Tibial nerve (tissue), 4 donors: Measurements from ENCODE around the gene SIM2. TPM values are rescaled to one million over a fixed set of nuclear protein-coding genes. Genes with fewer than 3 reads are reported as not detected.
A peak's percentile ranks its signal among the peaks of the same experiment; 100 is the strongest.

Experiments
- DNase-seq, 2 donors: peaks; one replicate each; pipeline ENCODE4 v3.0.0-alpha.2; 2019; ENCODE audit warnings: low spot score in 2 of 2
- H3K27ac ChIP-seq, 4 donors: fragments of 200-600 bp; sonication (generic) in 3 of 4; one replicate each; pipeline ENCODE4 v1.5.1; 2017 to 2019; ENCODE audit warnings: mild to moderate bottlenecking in 1 of 4
- H3K27me3 ChIP-seq, 2 donors: fragments of 200-600 bp; sonication (generic) in 1 of 2; one replicate each; pipeline versions ENCODE4 v1.5.1 to v1.6.0; 2017 to 2019
- H3K36me3 ChIP-seq, 3 donors: fragments of 200-600 bp; sonication (generic); one replicate each; pipeline ENCODE4 v1.5.1; 2018 to 2019
- H3K4me1 ChIP-seq, 4 donors: fragments of 200-600 bp; sonication (generic) in 3 of 4; one replicate each; pipeline ENCODE4 v1.5.1; 2017 to 2019
- H3K4me3 ChIP-seq, 4 donors: fragments of 200-600 bp; sonication (generic) in 3 of 4; one replicate each; pipeline ENCODE4 v1.5.1; 2017 to 2019; ENCODE audit warnings: mild to moderate bottlenecking in 1 of 4, moderate library complexity in 1 of 4
- H3K9me3 ChIP-seq, 4 donors: fragments of 200-600 bp; sonication (generic) in 3 of 4; one replicate each; pipeline ENCODE4 v1.5.1; 2017 to 2019
- EP300 ChIP-seq, 2 donors: sonication (generic); formaldehyde crosslinking; IDR thresholded peaks; one replicate each; pipeline ENCODE4 v1.6.1; 2017; ENCODE audit warnings: antibody characterized with exemption in 2 of 2, mild to moderate bottlenecking in 1 of 2
- POLR2A ChIP-seq, 2 donors: fragments of 450-650 bp; IDR thresholded peaks; one replicate each; pipeline ENCODE4 v1.6.1; 2017; ENCODE audit warnings: antibody characterized with exemption in 2 of 2, mild to moderate bottlenecking in 2 of 2, moderate library complexity in 2 of 2
- WGBS, 2 donors: methylation state at CpG; one replicate each; pipeline ENCODE4 v1.1.5; 2018; 5-methylcytosine and 5-hydroxymethylcytosine counted together
- total RNA-seq, 4 donors: library from RNA; depleted of rRNA; stranded (reverse); fragments of >200 nt; gene quantifications; one replicate each; pipeline ENCODE4 v1.1.0, GENCODE V29; 2016
- TF ChIP-seq, protein P1 (sequence below), 5 experiments: fragments of 200-600 bp in 3 of 5; fragments of 450-650 bp in 2 of 5; sonication (generic) in 3 of 5; IDR thresholded peaks; one replicate each; pipeline ENCODE4 v1.5.1; 2016 to 2019; ENCODE audit warnings: antibody characterized with exemption in 5 of 5, mild to moderate bottlenecking in 3 of 5, moderate library complexity in 2 of 5

SIM2 gene
- total RNA-seq, 4 donors from 2014 or later = not detected

DNA sequence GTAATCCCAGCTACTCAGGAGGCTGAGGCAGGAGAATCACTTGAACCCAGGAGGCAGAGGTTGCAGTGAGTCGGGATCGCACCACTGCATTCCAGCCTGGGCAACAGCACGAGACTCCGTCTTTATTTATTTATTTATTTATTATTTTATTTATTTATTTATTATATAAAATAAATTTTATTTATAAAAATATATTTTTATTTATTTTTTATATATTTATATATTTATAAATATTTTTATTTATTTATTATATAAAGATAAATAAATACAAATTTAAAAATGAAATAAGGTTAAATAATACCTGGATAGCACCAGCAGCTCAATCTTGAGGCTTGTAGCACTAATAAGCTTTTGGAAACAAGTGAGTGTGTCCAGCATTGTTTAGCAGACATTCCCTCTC lies 40.9 kb upstream of the SIM2 start:
- DNase-seq = no peak
- Histone ChIP-seq H3K9me3 (no peaks in the 10 kb centered on the region), H3K27ac (no peak overlapping the region), H3K4me1 (no peaks in the 10 kb centered on the region), H3K27me3 (peaks cover 0 to 34% of the 10 kb centered on the region in 2 donors), H3K4me3 (no peak overlapping the region), H3K36me3 (no peaks in the 10 kb centered on the region)
- whole genome bisulfite sequencing, 2 donors = 92% methylated on average over 4 of the region's 4 CpGs
- TF ChIP-seq EP300 (IDR thresholded peaks at IDR 0.05) = no peak
- TF ChIP-seq, protein P1, sequence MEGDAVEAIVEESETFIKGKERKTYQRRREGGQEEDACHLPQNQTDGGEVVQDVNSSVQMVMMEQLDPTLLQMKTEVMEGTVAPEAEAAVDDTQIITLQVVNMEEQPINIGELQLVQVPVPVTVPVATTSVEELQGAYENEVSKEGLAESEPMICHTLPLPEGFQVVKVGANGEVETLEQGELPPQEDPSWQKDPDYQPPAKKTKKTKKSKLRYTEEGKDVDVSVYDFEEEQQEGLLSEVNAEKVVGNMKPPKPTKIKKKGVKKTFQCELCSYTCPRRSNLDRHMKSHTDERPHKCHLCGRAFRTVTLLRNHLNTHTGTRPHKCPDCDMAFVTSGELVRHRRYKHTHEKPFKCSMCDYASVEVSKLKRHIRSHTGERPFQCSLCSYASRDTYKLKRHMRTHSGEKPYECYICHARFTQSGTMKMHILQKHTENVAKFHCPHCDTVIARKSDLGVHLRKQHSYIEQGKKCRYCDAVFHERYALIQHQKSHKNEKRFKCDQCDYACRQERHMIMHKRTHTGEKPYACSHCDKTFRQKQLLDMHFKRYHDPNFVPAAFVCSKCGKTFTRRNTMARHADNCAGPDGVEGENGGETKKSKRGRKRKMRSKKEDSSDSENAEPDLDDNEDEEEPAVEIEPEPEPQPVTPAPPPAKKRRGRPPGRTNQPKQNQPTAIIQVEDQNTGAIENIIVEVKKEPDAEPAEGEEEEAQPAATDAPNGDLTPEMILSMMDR (IDR thresholded peaks at IDR 0.05) = no peak
- no peak for TF ChIP-seq POLR2A (IDR thresholded peaks at IDR 0.05)

DNA sequence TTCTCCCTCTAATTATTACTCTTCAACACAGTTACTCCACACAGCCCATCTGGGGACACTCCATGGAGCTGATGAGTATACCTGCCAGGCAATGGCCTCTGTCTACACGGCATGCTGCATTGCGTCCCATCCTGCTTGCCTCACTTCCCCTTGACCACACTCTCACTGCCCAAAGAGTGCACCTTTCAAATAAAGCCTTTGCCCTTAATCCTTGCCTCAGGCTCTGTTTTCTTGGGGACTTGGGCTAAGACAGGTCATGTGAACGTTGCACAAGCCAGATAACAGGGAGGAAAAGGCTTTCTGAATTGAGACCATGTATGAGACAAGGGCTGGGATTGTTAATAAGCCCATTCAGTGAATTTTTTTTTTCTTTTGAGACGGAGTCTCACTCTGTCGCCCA lies 40.0 kb upstream of the SIM2 start:
- peaks cover 0 to 8% (median 0%) of the 10 kb centered on the region in 4 donors for H3K4me1 ChIP-seq
- no peak for TF ChIP-seq POLR2A (IDR thresholded peaks at IDR 0.05)
- no peak for TF ChIP-seq EP300 (IDR thresholded peaks at IDR 0.05)
- TF ChIP-seq, protein P1 (IDR thresholded peaks at IDR 0.05) = no peak
- WGBS, 2 donors = 66 to 67% methylated on average over 5 of the region's 5 CpGs
- H3K27ac ChIP-seq = no peak overlapping the region
- no peak overlapping the region for H3K4me3 ChIP-seq
- H3K36me3 ChIP-seq = no peaks in the 10 kb centered on the region
- H3K9me3 ChIP-seq = no peaks in the 10 kb centered on the region
- DNase-seq = no peak
- H3K27me3 ChIP-seq = peaks cover 0 to 40% of the 10 kb centered on the region in 2 donors

DNA sequence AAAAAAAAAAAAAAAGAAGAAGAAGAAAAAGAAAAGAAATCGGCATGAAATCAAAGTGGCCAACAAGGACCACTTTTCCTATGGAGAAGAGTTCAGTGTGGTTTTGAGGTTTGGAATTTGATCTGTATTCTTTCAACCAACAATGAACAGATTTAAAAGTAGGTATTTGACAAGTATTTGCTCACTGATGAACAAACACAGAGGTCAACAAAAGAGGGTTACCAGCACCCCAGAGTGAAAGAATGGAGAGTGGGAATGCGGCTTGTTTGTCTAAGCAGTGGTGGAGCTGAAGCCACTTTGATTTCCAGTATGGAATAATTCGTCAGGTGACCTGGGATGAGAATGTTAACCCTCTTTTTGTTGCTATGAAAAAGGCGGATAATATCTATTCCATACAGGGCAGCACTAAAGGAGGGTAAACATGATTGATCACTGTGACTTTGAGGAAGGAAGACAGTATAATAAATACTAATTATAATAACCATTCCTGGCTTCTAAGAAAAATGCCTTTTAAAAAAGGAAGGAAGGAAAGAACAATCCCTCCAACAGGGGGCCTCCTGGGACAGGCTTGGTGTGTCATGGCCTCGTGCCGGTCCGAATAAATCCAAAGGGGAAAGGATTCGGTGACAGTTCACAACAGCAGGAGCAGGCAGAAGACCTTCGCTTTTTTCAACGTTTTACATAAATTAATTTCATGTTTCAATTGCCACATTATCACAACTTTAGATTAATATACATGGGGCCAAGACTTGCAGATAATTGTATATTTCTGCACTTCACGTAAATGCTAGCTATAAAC lies 37.2 kb upstream of the SIM2 start:
- Histone ChIP-seq H3K27me3 (peaks cover 0 to 50% of the 10 kb centered on the region in 2 donors), H3K36me3 (no peaks in the 10 kb centered on the region), H3K9me3 (no peaks in the 10 kb centered on the region), H3K27ac (no peak overlapping the region), H3K4me1 (peaks cover 0 to 12% (median 0%) of the 10 kb centered on the region in 4 donors), H3K4me3 (no peak overlapping the region)
- no peak for DNase-seq
- 37 to 42% methylated on average over 11 of the region's 11 CpGs for WGBS, 2 donors
- TF ChIP-seq, protein P1 (IDR thresholded peaks at IDR 0.05) = peak in 1 of 5 experiments; percentile 3
- no peak for TF ChIP-seq POLR2A (IDR thresholded peaks at IDR 0.05)

DNA sequence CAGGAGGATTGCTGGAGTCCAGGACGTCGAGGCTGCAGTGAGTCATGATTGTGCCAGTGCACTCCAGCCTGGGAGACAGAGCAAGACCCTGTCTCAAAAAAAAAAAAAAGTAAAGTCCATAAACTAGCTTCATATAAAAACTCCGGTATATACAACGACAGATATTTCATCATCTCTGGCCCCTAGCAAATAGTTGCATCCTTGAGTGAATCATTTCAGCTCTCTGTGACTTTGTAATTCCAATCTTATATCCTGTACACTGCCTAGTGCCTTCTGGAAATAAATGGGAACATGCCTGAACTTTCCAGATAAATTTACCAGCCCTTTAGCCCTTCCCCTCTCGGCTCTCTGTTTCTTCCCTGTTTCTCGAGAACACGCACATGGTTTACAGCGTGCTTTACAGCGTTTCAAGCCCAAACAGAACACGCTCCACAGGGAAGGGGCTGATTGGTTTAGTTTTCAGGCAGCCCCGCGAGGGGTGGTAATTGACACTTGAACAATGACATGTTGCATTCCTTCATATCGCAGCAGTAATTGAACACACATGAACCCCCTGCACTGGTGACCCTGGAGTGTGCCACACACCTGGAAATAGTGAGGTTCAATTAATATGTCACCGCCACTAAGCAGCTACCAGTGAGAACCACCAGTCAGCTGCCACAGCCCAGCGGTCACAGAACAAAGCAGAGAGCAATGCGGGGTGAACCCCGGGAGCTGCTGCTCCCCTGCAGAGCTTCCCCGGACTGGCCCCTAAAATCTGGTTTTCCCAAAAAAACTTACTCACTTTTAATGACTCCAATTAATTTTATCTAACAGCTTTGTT lies 35.7 kb upstream of the SIM2 start:
- WGBS, 2 donors = 26 to 29% methylated on average over 18 of the region's 18 CpGs
- Histone ChIP-seq H3K9me3 (no peaks in the 10 kb centered on the region), H3K27ac (no peak overlapping the region), H3K36me3 (no peaks in the 10 kb centered on the region), H3K27me3 (peaks cover 0 to 50% of the 10 kb centered on the region in 2 donors), H3K4me3 (no peak overlapping the region), H3K4me1 (peaks cover 0 to 12% (median 0%) of the 10 kb centered on the region in 4 donors)
- no peak for DNase-seq
- TF ChIP-seq EP300 (IDR thresholded peaks at IDR 0.05) (no peak), POLR2A (IDR thresholded peaks at IDR 0.05) (no peak)
- TF ChIP-seq, protein P1 (IDR thresholded peaks at IDR 0.05) = no peak

DNA sequence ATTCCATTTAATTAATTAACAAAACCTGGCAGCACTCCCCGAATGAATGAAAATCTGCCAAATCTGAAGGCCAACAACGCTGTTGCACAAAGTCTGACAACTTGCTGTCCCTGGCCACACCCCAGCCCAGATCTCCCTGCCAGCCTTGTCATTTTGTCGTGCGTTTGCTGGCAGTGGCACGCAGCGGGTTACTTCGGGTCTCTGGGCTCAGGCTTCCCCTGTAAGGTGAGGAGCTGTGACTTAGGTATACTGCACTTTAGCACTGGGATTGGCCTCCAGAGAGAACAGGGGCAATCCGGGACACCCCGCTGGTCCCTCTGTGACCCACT lies 34.3 kb upstream of the SIM2 start:
- Histone ChIP-seq H3K4me1 (peaks cover 0 to 12% (median 0%) of the 10 kb centered on the region in 4 donors), H3K36me3 (no peaks in the 10 kb centered on the region), H3K4me3 (no peak overlapping the region), H3K27me3 (peaks cover 0 to 50% of the 10 kb centered on the region in 2 donors), H3K9me3 (no peaks in the 10 kb centered on the region), H3K27ac (no peak overlapping the region)
- 57 to 62% methylated on average over 9 of the region's 9 CpGs for WGBS, 2 donors
- no peak for TF ChIP-seq POLR2A (IDR thresholded peaks at IDR 0.05)
- TF ChIP-seq EP300 (IDR thresholded peaks at IDR 0.05) = no peak
- TF ChIP-seq, protein P1 (IDR thresholded peaks at IDR 0.05) = no peak
- DNase-seq = no peak
